ENCODE measurements around the gene CFAP299.
"Not testable (repeated sequence)": the region's sequence is repeated elsewhere in the genome, so short reads cannot be mapped to it uniquely, and the experiment has no call there.

The CFAP299 gene

GRCh38 chr4:80749558-80749957 is 414.0 kb downstream of the CFAP299 start:
- DNase-seq, result not testable (repeated sequence)

GRCh38 chr4:80751200-80751599 is 415.7 kb downstream of the CFAP299 start:
- DNase-seq, result no peak

GRCh38 chr4:80767944-80768343 is 432.4 kb downstream of the CFAP299 start:
- no peak for DNase-seq

- DNase-seq, result no peak
These were observed 440.6 kb downstream of the CFAP299 start for GRCh38 chr4:80776168-80776567.

GRCh38 chr4:80781431-80781830 is 445.9 kb downstream of the CFAP299 start:
- DNase-seq, result no peak

- DNase-seq, result no peak
These were observed 451.8 kb downstream of the CFAP299 start for GRCh38 chr4:80787306-80787705.

- DNase-seq, result no peak
These were observed 453.3 kb downstream of the CFAP299 start for GRCh38 chr4:80788798-80789197.

GRCh38 chr4:80790152-80790551 is 454.6 kb downstream of the CFAP299 start:
- no peak for DNase-seq

GRCh38 chr4:80793660-80794059 is 458.1 kb downstream of the CFAP299 start:
- not testable (repeated sequence) for DNase-seq

GRCh38 chr4:80798082-80798481 is 462.6 kb downstream of the CFAP299 start:
- no peak for DNase-seq

GRCh38 chr4:80800719-80801118 is 465.2 kb downstream of the CFAP299 start:
- DNase-seq, result not testable (repeated sequence)

- no peak for DNase-seq
These were observed 467.8 kb downstream of the CFAP299 start for GRCh38 chr4:80803337-80803736.

- DNase-seq, result no peak
These were observed 470.9 kb downstream of the CFAP299 start for GRCh38 chr4:80806472-80806871.

GRCh38 chr4:80809039-80809729 is 473.7 kb downstream of the CFAP299 start:
- no peak for DNase-seq

GRCh38 chr4:80811406-80811805 is 475.9 kb downstream of the CFAP299 start:
- no peak for DNase-seq

GRCh38 chr4:80812145-80812544 is 476.6 kb downstream of the CFAP299 start:
- DNase-seq, result peak; percentile 2

- DNase-seq, result no peak
These were observed 478.7 kb downstream of the CFAP299 start for GRCh38 chr4:80814266-80814665.

- DNase-seq, result no peak
These were observed 496.1 kb downstream of the CFAP299 start for GRCh38 chr4:80831383-80832361.

GRCh38 chr4:80839281-80839680 is 503.8 kb downstream of the CFAP299 start:
- DNase-seq, result no peak

- DNase-seq, result no peak
These were observed 504.3 kb downstream of the CFAP299 start for GRCh38 chr4:80839792-80840191.

- DNase-seq, result no peak
These were observed 504.9 kb downstream of the CFAP299 start for GRCh38 chr4:80840396-80840795.

GRCh38 chr4:80841587-80842281 is 506.2 kb downstream of the CFAP299 start:
- DNase-seq, result no peak

- no peak for DNase-seq
These were observed 510.7 kb downstream of the CFAP299 start for GRCh38 chr4:80846210-80846609.
